GM12892 (cell line): ENCODE data around the gene SPDYE17.
"Not testable (repeated sequence)": the region's sequence is repeated elsewhere in the genome, so short reads cannot be mapped to it uniquely, and the experiment has no call there.

Source experiments
- POLR2A ChIP-seq: IDR thresholded peaks from 2 replicates; pipeline ENCODE4 v1.6.1; 2011; ENCODE audit warnings: low read depth, low read length, control low read depth
- POLR2AphosphoS5 ChIP-seq: IDR thresholded peaks from 2 replicates; pipeline ENCODE4 v1.6.1; 2011; ENCODE audit warnings: low read depth, low read length, control low read depth
- TAF1 ChIP-seq: IDR thresholded peaks from 2 replicates; pipeline ENCODE4 v1.6.1; 2011; ENCODE audit warnings: low read depth, mild to moderate bottlenecking, control low read depth, low read length, borderline replicate concordance

GRCh38 chr7:77065869-77066268 lies 33.7 kb upstream of the SPDYE17 start:
- TF ChIP-seq POLR2AphosphoS5, POLR2A, TAF1: not testable (repeated sequence)
